Activated T-cell treated with anti-CD3 and anti-CD28 coated beads, Interleukin-2, amount 50 U/mL, for 24 hours (primary cell): ENCODE data around the gene RHOBTB3.
"Not testable (repeated sequence)": the region's sequence is repeated elsewhere in the genome, so short reads cannot be mapped to it uniquely, and the experiment has no call there.

Experiments
- DNase-seq: peaks from one replicate; pipeline ENCODE4 v3.0.0-alpha.2; 2020
- H3K27ac Mint-ChIP-seq: 2 replicates; pipeline ENCODE4 v1.8.0; 2020; ENCODE audit warnings: mild to moderate bottlenecking, mixed read lengths
- H3K27me3 Mint-ChIP-seq: 2 replicates; pipeline ENCODE4 v1.8.0; 2020; ENCODE audit warnings: mixed read lengths
- H3K36me3 Mint-ChIP-seq: 2 replicates; pipeline ENCODE4 v1.8.0; 2020; ENCODE audit warnings: low read depth, mixed read lengths
- H3K4me1 Mint-ChIP-seq: 2 replicates; pipeline ENCODE4 v1.8.0; 2020; ENCODE audit warnings: low read depth, mixed read lengths
- H3K4me3 Mint-ChIP-seq: 2 replicates; pipeline ENCODE4 v1.8.0; 2020; ENCODE audit warnings: mild to moderate bottlenecking, moderate library complexity, mixed read lengths
- H3K9me3 Mint-ChIP-seq: 2 replicates; pipeline ENCODE4 v1.8.0; 2020; ENCODE audit warnings: mixed read lengths

The RHOBTB3 gene

GRCh38 chr5:95830226-95830625, 99.1 kb downstream of the RHOBTB3 start:
- no peak for DNase-seq
- H3K4me3 Mint-ChIP-seq = no peak overlapping the region
- H3K36me3 Mint-ChIP-seq = no peaks in the 10 kb centered on the region
- no peaks in the 10 kb centered on the region for H3K27me3 Mint-ChIP-seq
- no peaks in the 10 kb centered on the region for H3K9me3 Mint-ChIP-seq
- no peak overlapping the region for H3K27ac Mint-ChIP-seq
- peaks cover 40% of the 10 kb centered on the region for H3K4me1 Mint-ChIP-seq

GRCh38 chr5:95832664-95833063, 101.5 kb downstream of the RHOBTB3 start:
- peaks cover 50% of the 10 kb centered on the region for H3K4me1 Mint-ChIP-seq
- no peak overlapping the region for H3K4me3 Mint-ChIP-seq
- no peaks in the 10 kb centered on the region for H3K27me3 Mint-ChIP-seq
- no peak for DNase-seq
- no peaks in the 10 kb centered on the region for H3K36me3 Mint-ChIP-seq
- no peak overlapping the region for H3K27ac Mint-ChIP-seq
- H3K9me3 Mint-ChIP-seq = no peaks in the 10 kb centered on the region

GRCh38 chr5:95835682-95836385, 104.7 kb downstream of the RHOBTB3 start:
- DNase-seq = peak; percentile 34
- Mint-ChIP-seq H3K27me3 (no peaks in the 10 kb centered on the region), H3K27ac (peak overlapping the region; percentile 96), H3K9me3 (no peaks in the 10 kb centered on the region), H3K36me3 (no peaks in the 10 kb centered on the region), H3K4me1 (peaks cover 51% of the 10 kb centered on the region), H3K4me3 (peak overlapping the region; percentile 78)

- no peak overlapping the region for H3K4me3 Mint-ChIP-seq
- H3K4me1 Mint-ChIP-seq = peaks cover 51% of the 10 kb centered on the region
Measured at GRCh38 chr5:95836544-95836943, 105.4 kb downstream of the RHOBTB3 start.

GRCh38 chr5:95836971-95837370, 105.8 kb downstream of the RHOBTB3 start:
- not testable (repeated sequence) for H3K4me3 Mint-ChIP-seq, H3K9me3 Mint-ChIP-seq, H3K36me3 Mint-ChIP-seq, H3K27me3 Mint-ChIP-seq
- peak; percentile 26 for DNase-seq
- Mint-ChIP-seq H3K4me1 (peaks cover 51% of the 10 kb centered on the region), H3K27ac (peak overlapping the region; percentile 96)

More at GRCh38 chr5:95836544-95836943, 105.4 kb downstream of the RHOBTB3 start:
- Mint-ChIP-seq H3K9me3 (no peaks in the 10 kb centered on the region), H3K27ac (peak overlapping the region; percentile 96), H3K27me3 (no peaks in the 10 kb centered on the region), H3K36me3 (no peaks in the 10 kb centered on the region)
- no peak for DNase-seq

GRCh38 chr5:95837492-95837891, 106.4 kb downstream of the RHOBTB3 start:
- Mint-ChIP-seq H3K4me1 (peaks cover 53% of the 10 kb centered on the region), H3K27ac (no peak overlapping the region), H3K27me3 (no peaks in the 10 kb centered on the region), H3K36me3 (no peaks in the 10 kb centered on the region), H3K4me3 (no peak overlapping the region), H3K9me3 (no peaks in the 10 kb centered on the region)
- DNase-seq = no peak

GRCh38 chr5:95838001-95838520, 106.9 kb downstream of the RHOBTB3 start:
- Mint-ChIP-seq H3K27ac (no peak overlapping the region), H3K27me3 (no peaks in the 10 kb centered on the region), H3K4me1 (peaks cover 52% of the 10 kb centered on the region), H3K9me3 (no peaks in the 10 kb centered on the region), H3K4me3 (no peak overlapping the region), H3K36me3 (no peaks in the 10 kb centered on the region)
- peak; percentile 29 for DNase-seq

GRCh38 chr5:95838556-95838955, 107.4 kb downstream of the RHOBTB3 start:
- DNase-seq = no peak
- H3K4me3 Mint-ChIP-seq = no peak overlapping the region
- H3K4me1 Mint-ChIP-seq = peaks cover 53% of the 10 kb centered on the region
- no peaks in the 10 kb centered on the region for H3K36me3 Mint-ChIP-seq
- no peaks in the 10 kb centered on the region for H3K27me3 Mint-ChIP-seq
- H3K9me3 Mint-ChIP-seq = no peaks in the 10 kb centered on the region
- H3K27ac Mint-ChIP-seq = no peak overlapping the region

- H3K27me3 Mint-ChIP-seq = no peaks in the 10 kb centered on the region
- peaks cover 46% of the 10 kb centered on the region for H3K4me1 Mint-ChIP-seq
Measured at GRCh38 chr5:95839658-95840057, 108.5 kb downstream of the RHOBTB3 start.

GRCh38 chr5:95840956-95841705, 110.0 kb downstream of the RHOBTB3 start:
- DNase-seq = no peak
- peaks cover 35% of the 10 kb centered on the region for H3K4me1 Mint-ChIP-seq

More at GRCh38 chr5:95839658-95840057, 108.5 kb downstream of the RHOBTB3 start:
- Mint-ChIP-seq H3K27ac (no peak overlapping the region), H3K9me3 (no peaks in the 10 kb centered on the region), H3K36me3 (no peaks in the 10 kb centered on the region), H3K4me3 (no peak overlapping the region)
- DNase-seq = no peak

GRCh38 chr5:95841914-95842812, 111.0 kb downstream of the RHOBTB3 start:
- no peak for DNase-seq
- Mint-ChIP-seq H3K36me3 (no peaks in the 10 kb centered on the region), H3K27ac (peak overlapping the region; percentile 94), H3K4me1 (peaks cover 26% of the 10 kb centered on the region), H3K27me3 (no peaks in the 10 kb centered on the region), H3K9me3 (no peaks in the 10 kb centered on the region), H3K4me3 (no peak overlapping the region)

More at GRCh38 chr5:95840956-95841705, 110.0 kb downstream of the RHOBTB3 start:
- H3K4me3 Mint-ChIP-seq = no peak overlapping the region
- H3K27ac Mint-ChIP-seq = no peak overlapping the region
- H3K9me3 Mint-ChIP-seq = no peaks in the 10 kb centered on the region
- H3K27me3 Mint-ChIP-seq = no peaks in the 10 kb centered on the region
- no peaks in the 10 kb centered on the region for H3K36me3 Mint-ChIP-seq

- peak overlapping the region; percentile 94 for H3K27ac Mint-ChIP-seq
- peak; percentile 77 for DNase-seq
- H3K9me3 Mint-ChIP-seq = no peaks in the 10 kb centered on the region
- no peaks in the 10 kb centered on the region for H3K36me3 Mint-ChIP-seq
- H3K4me3 Mint-ChIP-seq = peak overlapping the region; percentile 21
- peaks cover 18% of the 10 kb centered on the region for H3K4me1 Mint-ChIP-seq
- no peaks in the 10 kb centered on the region for H3K27me3 Mint-ChIP-seq
Measured at GRCh38 chr5:95842854-95843544, 111.9 kb downstream of the RHOBTB3 start.

- Mint-ChIP-seq H3K4me1 (peaks cover 17% of the 10 kb centered on the region), H3K4me3 (no peak overlapping the region), H3K27ac (peak overlapping the region; percentile 94), H3K9me3 (no peaks in the 10 kb centered on the region), H3K27me3 (no peaks in the 10 kb centered on the region), H3K36me3 (no peaks in the 10 kb centered on the region)
- no peak for DNase-seq
Measured at GRCh38 chr5:95843733-95844223, 112.6 kb downstream of the RHOBTB3 start.
